ENCODE results near the gene APOL3. TPM values are rescaled to one million over a fixed set of nuclear protein-coding genes. Genes with fewer than 3 reads are reported as not detected.
A peak's percentile ranks its signal among the peaks of the same experiment; 100 is the strongest.

Gene APOL3
- total RNA-seq, 1 donor, result 13.8 TPM

GRCh38 chr22:36196254-36197064, 35.9 kb upstream of the APOL3 start:
- no peak for TF ChIP-seq CTCF (IDR thresholded peaks at IDR 0.05; ENCODE audit: extremely low read depth, low read depth, low read length)
- Histone ChIP-seq H3K4me2 (ENCODE audit: insufficient read depth, low read length) (no peak overlapping the region), H3K27ac (ENCODE audit: low read depth, low read length) (no peak overlapping the region)

GRCh38 chr22:36194971-36195370, 34.4 kb upstream of the APOL3 start:
- no peaks in the 10 kb centered on the region for H3K27me3 ChIP-seq (ENCODE audit: insufficient read depth, low read length)
- no peak overlapping the region for H2AFZ ChIP-seq (ENCODE audit: low read length)
- H3K4me1 ChIP-seq (ENCODE audit: insufficient read depth, low read length), result peaks cover 18% of the 10 kb centered on the region
- H3K9me3 ChIP-seq (ENCODE audit: low read depth, low read length), result no peaks in the 10 kb centered on the region
- peak; percentile 84 for DNase-seq (ENCODE audit: insufficient read length, low spot score, missing footprints)
- no peaks in the 10 kb centered on the region for H3K79me2 ChIP-seq (ENCODE audit: insufficient read depth, low read length)
- H4K20me1 ChIP-seq (ENCODE audit: insufficient read depth, low read length), result no peaks in the 10 kb centered on the region
- peak; percentile 86 for TF ChIP-seq CTCF (IDR thresholded peaks at IDR 0.05; ENCODE audit: extremely low read depth, low read depth, low read length)
- no peak overlapping the region for H3K4me2 ChIP-seq (ENCODE audit: insufficient read depth, low read length)
- H3K27ac ChIP-seq (ENCODE audit: low read depth, low read length), result no peak overlapping the region
- H3K4me3 ChIP-seq (ENCODE audit: insufficient read depth, low read length), result no peak overlapping the region
- H3K36me3 ChIP-seq (ENCODE audit: insufficient read depth, low read length), result no peaks in the 10 kb centered on the region

More at GRCh38 chr22:36196254-36197064, 35.9 kb upstream of the APOL3 start:
- Histone ChIP-seq H3K79me2 (ENCODE audit: insufficient read depth, low read length) (no peaks in the 10 kb centered on the region), H2AFZ (ENCODE audit: low read length) (peak overlapping the region; percentile 74), H3K4me1 (ENCODE audit: insufficient read depth, low read length) (peaks cover 18% of the 10 kb centered on the region), H3K36me3 (ENCODE audit: insufficient read depth, low read length) (no peaks in the 10 kb centered on the region), H4K20me1 (ENCODE audit: insufficient read depth, low read length) (no peaks in the 10 kb centered on the region), H3K9me3 (ENCODE audit: low read depth, low read length) (no peaks in the 10 kb centered on the region), H3K27me3 (ENCODE audit: insufficient read depth, low read length) (no peaks in the 10 kb centered on the region), H3K4me3 (ENCODE audit: insufficient read depth, low read length) (no peak overlapping the region)
- DNase-seq (ENCODE audit: insufficient read length, low spot score, missing footprints), result no peak

- Histone ChIP-seq H3K79me2 (ENCODE audit: insufficient read depth, low read length) (no peaks in the 10 kb centered on the region), H3K4me3 (ENCODE audit: insufficient read depth, low read length) (no peak overlapping the region), H3K4me2 (ENCODE audit: insufficient read depth, low read length) (no peak overlapping the region), H3K27ac (ENCODE audit: low read depth, low read length) (no peak overlapping the region), H2AFZ (ENCODE audit: low read length) (no peak overlapping the region), H3K27me3 (ENCODE audit: insufficient read depth, low read length) (no peaks in the 10 kb centered on the region), H3K36me3 (ENCODE audit: insufficient read depth, low read length) (no peaks in the 10 kb centered on the region), H3K4me1 (ENCODE audit: insufficient read depth, low read length) (peaks cover 18% of the 10 kb centered on the region), H3K9me3 (ENCODE audit: low read depth, low read length) (no peaks in the 10 kb centered on the region), H4K20me1 (ENCODE audit: insufficient read depth, low read length) (no peaks in the 10 kb centered on the region)
- no peak for TF ChIP-seq CTCF (IDR thresholded peaks at IDR 0.05; ENCODE audit: extremely low read depth, low read depth, low read length)
- DNase-seq (ENCODE audit: insufficient read length, low spot score, missing footprints), result no peak
These were observed 33.8 kb upstream of the APOL3 start for GRCh38 chr22:36194385-36194784.

- TF ChIP-seq CTCF (IDR thresholded peaks at IDR 0.05; ENCODE audit: extremely low read depth, low read depth, low read length), result no peak
- no peak overlapping the region for H3K27ac ChIP-seq (ENCODE audit: low read depth, low read length)
These were observed 33.0 kb upstream of the APOL3 start for GRCh38 chr22:36193577-36193976.

More at GRCh38 chr22:36193577-36193976, 33.0 kb upstream of the APOL3 start:
- DNase-seq (ENCODE audit: insufficient read length, low spot score, missing footprints), result no peak
- Histone ChIP-seq H3K9me3 (ENCODE audit: low read depth, low read length) (no peaks in the 10 kb centered on the region), H3K79me2 (ENCODE audit: insufficient read depth, low read length) (no peaks in the 10 kb centered on the region), H3K4me3 (ENCODE audit: insufficient read depth, low read length) (no peak overlapping the region), H3K27me3 (ENCODE audit: insufficient read depth, low read length) (no peaks in the 10 kb centered on the region), H3K36me3 (ENCODE audit: insufficient read depth, low read length) (no peaks in the 10 kb centered on the region), H3K4me1 (ENCODE audit: insufficient read depth, low read length) (peaks cover 18% of the 10 kb centered on the region), H2AFZ (ENCODE audit: low read length) (no peak overlapping the region), H3K4me2 (ENCODE audit: insufficient read depth, low read length) (no peak overlapping the region), H4K20me1 (ENCODE audit: insufficient read depth, low read length) (no peaks in the 10 kb centered on the region)
